ENCODE results near the gene CACHD1.

DNA sequence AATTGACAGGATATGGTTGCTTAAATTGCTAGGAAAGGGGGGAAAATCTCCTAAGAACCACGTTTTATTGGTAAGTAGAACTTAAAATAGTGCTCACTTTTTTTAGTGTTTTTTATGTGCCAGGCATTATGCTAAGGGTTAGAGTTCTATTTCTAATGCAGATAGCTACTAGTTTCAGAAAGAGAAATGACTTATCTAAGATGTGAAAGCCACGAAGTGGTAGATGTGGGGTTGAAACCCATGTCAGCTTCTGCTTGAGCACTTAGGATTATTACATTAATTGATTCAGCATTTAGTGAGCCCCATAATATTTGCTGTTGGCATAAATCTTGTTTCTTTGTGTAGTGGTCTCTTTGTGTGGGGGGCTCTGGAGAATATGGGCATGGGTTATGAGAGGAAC, 24.7 kb downstream of the CACHD1 start:
- TF ChIP-seq CTCF (IDR thresholded peaks at IDR 0.05), result no peak
- TF ChIP-seq POLR2A (IDR thresholded peaks at IDR 0.05), result no peak
